ENCODE data around the gene PIP5K1B.
"Not testable (repeated sequence)": the region's sequence is repeated elsewhere in the genome, so short reads cannot be mapped to it uniquely, and the experiment has no call there.

Gene PIP5K1B

GRCh38 chr9:68704814-68705530 lies at the start of gene PIP5K1B:
Gene PIP5K1B (plus strand): TSS chr9:68705240. CDS start chr9:68822615, 117,375 bp downstream.
- DNase-seq: peak; percentile 31 to 40

- no peak for DNase-seq
Observed at GRCh38 chr9:68664036-68664435, 41.0 kb upstream of the PIP5K1B start.

GRCh38 chr9:68668127-68668526 lies 36.9 kb upstream of the PIP5K1B start:
- DNase-seq: no peak

GRCh38 chr9:68669218-68669617 lies 35.8 kb upstream of the PIP5K1B start:
- DNase-seq: no peak

GRCh38 chr9:68672215-68672614 lies 32.8 kb upstream of the PIP5K1B start:
- DNase-seq: no peak

GRCh38 chr9:68672625-68673024 lies 32.4 kb upstream of the PIP5K1B start:
- no peak for DNase-seq

GRCh38 chr9:68678430-68678829 lies 26.6 kb upstream of the PIP5K1B start:
- DNase-seq: no peak

- no peak for DNase-seq
Observed at GRCh38 chr9:68683433-68683832, 21.6 kb upstream of the PIP5K1B start.

- DNase-seq: no peak
Observed at GRCh38 chr9:68685213-68685612, 19.8 kb upstream of the PIP5K1B start.

- peak in 1 of 2 experiments; percentile 19 for DNase-seq
Observed at GRCh38 chr9:68685770-68686169, 19.3 kb upstream of the PIP5K1B start.

GRCh38 chr9:68690088-68690487 lies 15.0 kb upstream of the PIP5K1B start:
- no peak for DNase-seq

- no peak for DNase-seq
Observed at GRCh38 chr9:68692519-68692918, 12.5 kb upstream of the PIP5K1B start.

GRCh38 chr9:68694125-68694524 lies 10.9 kb upstream of the PIP5K1B start:
- no peak for DNase-seq

- DNase-seq: no peak
Observed at GRCh38 chr9:68697851-68698250, 7.2 kb upstream of the PIP5K1B start.

GRCh38 chr9:68698943-68699509 lies 6.0 kb upstream of the PIP5K1B start:
- DNase-seq: no peak

GRCh38 chr9:68699625-68700024 lies 5.4 kb upstream of the PIP5K1B start:
- not testable (repeated sequence) for DNase-seq

GRCh38 chr9:68702493-68702892 lies 2.5 kb upstream of the PIP5K1B start:
- no peak for DNase-seq

GRCh38 chr9:68703672-68704071 lies 1.4 kb upstream of the PIP5K1B start:
- no peak for DNase-seq

- no peak for DNase-seq
Observed at GRCh38 chr9:68704498-68704813, 584 bp upstream of the PIP5K1B start.

GRCh38 chr9:68705531-68706362 lies 707 bp downstream of the PIP5K1B start:
- DNase-seq: no peak

GRCh38 chr9:68706363-68707201 lies 1.5 kb downstream of the PIP5K1B start:
- no peak for DNase-seq

GRCh38 chr9:68707801-68708488 lies 2.9 kb downstream of the PIP5K1B start:
- no peak for DNase-seq

All from NCI-H1930 (cell line).